Caco-2 (cell line): ENCODE measurements around the gene EPHB2. TPM values are rescaled to one million over a fixed set of nuclear protein-coding genes. Genes with fewer than 3 reads are reported as not detected.
"Not testable (repeated sequence)": the region's sequence is repeated elsewhere in the genome, so short reads cannot be mapped to it uniquely, and the experiment has no call there.

Source experiments
- BruUV-seq: library from RNA; stranded (reverse); fragments of 400-500 nt; replicated peaks from 2 replicates; lab custom pipeline; 2021; lab: Mats Ljungman, UMichigan
- CTCF ChIA-PET: fragments of 300-600 bp; sonication (Branson Sonifier 250); formaldehyde crosslinking; loops from one replicate; lab custom pipeline; 2022; ENCODE audit warnings: antibody characterized with exemption; lab: Charles Lee
- POLR2A ChIA-PET: fragments of 300-600 bp; sonication (Branson Sonifier 250); formaldehyde crosslinking; loops from one replicate; lab custom pipeline; 2022; ENCODE audit warnings: antibody characterized with exemption; lab: Charles Lee
- DNase-seq, 2 experiments: peaks; one replicate each; pipeline versions ENCODE4 v3.0.0 to v3.0.0-alpha.2; 2020 to 2022
- H3K27me3 ChIP-seq: replicated peaks from 2 replicates; pipeline ENCODE4 v1.6.0; 2011; ENCODE audit warnings: low read length; ENCODE audit not compliant: control insufficient read depth, insufficient read depth
- H3K36me3 ChIP-seq: 2 replicates; pipeline ENCODE4 v1.5.1; 2011; ENCODE audit warnings: low read length; ENCODE audit not compliant: control insufficient read depth, insufficient read depth
- H3K4me1 ChIP-seq: fragments of 250-450 bp; sonication (Bioruptor Pico); 2 replicates; pipeline ENCODE4 v1.5.1; 2020; ENCODE audit warnings: mild to moderate bottlenecking
- H3K4me3 ChIP-seq: 2 replicates; pipeline ENCODE4 v1.5.1; 2011; ENCODE audit warnings: low read depth, mild to moderate bottlenecking, control low read depth, low read length
- H3K9me3 ChIP-seq: fragments of 250-450 bp; sonication (Bioruptor Pico); 2 replicates; pipeline ENCODE4 v1.5.1; 2020; ENCODE audit warnings: mild to moderate bottlenecking, moderate library complexity
- H3K27ac Mint-ChIP-seq: one replicate; pipeline ENCODE4 v1.8.0; 2022; ENCODE audit warnings: mixed read lengths; ENCODE audit not compliant: unreplicated experiment
- H3K27me3 Mint-ChIP-seq: one replicate; pipeline ENCODE4 v1.8.0; 2022; ENCODE audit warnings: mixed read lengths; ENCODE audit not compliant: insufficient read depth, unreplicated experiment
- H3K36me3 Mint-ChIP-seq: one replicate; pipeline ENCODE4 v1.8.0; 2022; ENCODE audit warnings: mild to moderate bottlenecking, mixed read lengths; ENCODE audit not compliant: insufficient read depth, unreplicated experiment
- H3K4me1 Mint-ChIP-seq: one replicate; pipeline ENCODE4 v1.8.0; 2022; ENCODE audit warnings: low read depth, mixed read lengths; ENCODE audit not compliant: unreplicated experiment
- H3K4me3 Mint-ChIP-seq: one replicate; pipeline ENCODE4 v1.8.0; 2022; ENCODE audit warnings: mild to moderate bottlenecking, moderate library complexity, mixed read lengths; ENCODE audit not compliant: unreplicated experiment
- H3K9me3 Mint-ChIP-seq: one replicate; pipeline ENCODE4 v1.8.0; 2022; ENCODE audit warnings: mixed read lengths; ENCODE audit not compliant: unreplicated experiment
- intact Hi-C: fragments of 100-400 bp; cut with micrococcal nuclease; formaldehyde crosslinking; loops from one replicate; pipeline ENCODE4 v1.10.0; 2022; ENCODE audit not compliant: unreplicated experiment
- total RNA-seq: library from RNA; stranded (reverse); gene quantifications from 2 replicates; pipeline ENCODE4 v1.2.3, GENCODE V29; 2022
- TF ChIP-seq, protein P1 (sequence below), 2 experiments: fragments of 200-600 bp in 1 of 2; IDR thresholded peaks; 1 replicate in 1 of 2; 2 replicates in 1 of 2; pipeline versions ENCODE4 v1.5.1 to v1.8.0; 2011 to 2022; ENCODE audit warnings: antibody characterized with exemption in 1 of 2, control low read depth in 1 of 2, inconsistent platforms in 1 of 2, low read depth in 1 of 2, low read length in 1 of 2, mild to moderate bottlenecking in 1 of 2, moderate library complexity in 1 of 2; ENCODE audit not compliant: insufficient read depth in 1 of 2, severe bottlenecking in 1 of 2, unreplicated experiment in 1 of 2

Gene EPHB2
- total RNA-seq, 1 experiment from 2014 or later = 30.1 TPM

DNA sequence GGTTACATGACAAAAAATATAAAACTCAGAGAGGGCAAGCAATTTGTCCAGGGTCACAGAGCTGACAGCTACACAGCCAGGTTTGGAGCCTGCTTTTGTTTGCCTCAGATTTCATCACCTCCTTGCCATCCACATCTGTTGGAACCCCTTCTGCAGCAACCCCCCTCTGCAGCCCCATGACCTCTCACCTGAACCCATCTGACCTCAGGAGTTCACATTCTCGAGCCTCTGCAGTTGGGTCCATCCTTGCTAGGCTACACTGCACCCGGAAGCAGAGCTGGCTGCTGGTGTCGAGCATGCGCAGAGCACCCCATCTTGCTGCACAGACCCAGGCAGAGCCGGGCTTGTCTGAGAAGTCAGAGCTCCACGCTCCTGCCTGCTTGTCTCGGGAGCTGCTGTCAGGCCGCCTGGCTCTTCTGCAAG is 47.6 kb upstream of the EPHB2 start:
- TF ChIP-seq, protein P1, sequence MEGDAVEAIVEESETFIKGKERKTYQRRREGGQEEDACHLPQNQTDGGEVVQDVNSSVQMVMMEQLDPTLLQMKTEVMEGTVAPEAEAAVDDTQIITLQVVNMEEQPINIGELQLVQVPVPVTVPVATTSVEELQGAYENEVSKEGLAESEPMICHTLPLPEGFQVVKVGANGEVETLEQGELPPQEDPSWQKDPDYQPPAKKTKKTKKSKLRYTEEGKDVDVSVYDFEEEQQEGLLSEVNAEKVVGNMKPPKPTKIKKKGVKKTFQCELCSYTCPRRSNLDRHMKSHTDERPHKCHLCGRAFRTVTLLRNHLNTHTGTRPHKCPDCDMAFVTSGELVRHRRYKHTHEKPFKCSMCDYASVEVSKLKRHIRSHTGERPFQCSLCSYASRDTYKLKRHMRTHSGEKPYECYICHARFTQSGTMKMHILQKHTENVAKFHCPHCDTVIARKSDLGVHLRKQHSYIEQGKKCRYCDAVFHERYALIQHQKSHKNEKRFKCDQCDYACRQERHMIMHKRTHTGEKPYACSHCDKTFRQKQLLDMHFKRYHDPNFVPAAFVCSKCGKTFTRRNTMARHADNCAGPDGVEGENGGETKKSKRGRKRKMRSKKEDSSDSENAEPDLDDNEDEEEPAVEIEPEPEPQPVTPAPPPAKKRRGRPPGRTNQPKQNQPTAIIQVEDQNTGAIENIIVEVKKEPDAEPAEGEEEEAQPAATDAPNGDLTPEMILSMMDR (IDR thresholded peaks at IDR 0.05; ENCODE audit: insufficient read depth in 1 of 2, low read depth in 1 of 2, low read length in 1 of 2, severe bottlenecking in 1 of 2, unreplicated experiment in 1 of 2) = no peak
- Histone ChIP-seq H3K4me3 (no peak overlapping the region), H3K36me3 (no peaks in the 10 kb centered on the region), H3K27me3 (no peaks in the 10 kb centered on the region), H3K4me1 (no peaks in the 10 kb centered on the region), H3K9me3 (no peaks in the 10 kb centered on the region)
- Mint-ChIP-seq H3K9me3 (no peaks in the 10 kb centered on the region), H3K27me3 (peaks cover 3% of the 10 kb centered on the region), H3K4me1 (no peaks in the 10 kb centered on the region), H3K4me3 (no peak overlapping the region), H3K27ac (no peak overlapping the region), H3K36me3 (no peaks in the 10 kb centered on the region)
- intact Hi-C loops = no loop called here
- ChIA-PET CTCF (no interaction called here), POLR2A (no interaction called here)
- DNase-seq = no peak
- no TSS peak for BruUV-seq

- BruUV-seq = no TSS peak
- no peak overlapping the region for H3K4me3 ChIP-seq
- no peaks in the 10 kb centered on the region for H3K4me1 ChIP-seq
- CTCF ChIA-PET = interaction anchor here (0.7 kb wide), 1 partner anchor 204 kb away, joined by 3 read pairs; no protein-coding TSS in a partner anchor
- H3K9me3 ChIP-seq = no peaks in the 10 kb centered on the region
- peak; percentile 61 to 74 for DNase-seq
- TF ChIP-seq, protein P1 (IDR thresholded peaks at IDR 0.05; ENCODE audit: insufficient read depth in 1 of 2, low read depth in 1 of 2, low read length in 1 of 2, severe bottlenecking in 1 of 2, unreplicated experiment in 1 of 2) = peak; percentile 69 to 82
- H3K27me3 ChIP-seq = no peaks in the 10 kb centered on the region
- H3K36me3 ChIP-seq = no peaks in the 10 kb centered on the region
- no peaks in the 10 kb centered on the region for H3K9me3 Mint-ChIP-seq
- H3K36me3 Mint-ChIP-seq = no peaks in the 10 kb centered on the region
- POLR2A ChIA-PET = no interaction called here
- H3K27ac Mint-ChIP-seq = no peak overlapping the region
- H3K27me3 Mint-ChIP-seq = peaks cover 3% of the 10 kb centered on the region
- intact Hi-C loops = loop anchor here (1.0 kb wide), 2 partner anchors 265 to 299 kb away; no protein-coding TSS in a partner anchor
- no peaks in the 10 kb centered on the region for H3K4me1 Mint-ChIP-seq
- no peak overlapping the region for H3K4me3 Mint-ChIP-seq
Measured at GRCh38 chr1:22665752-22666151, 44.9 kb upstream of the EPHB2 start.

GRCh38 chr1:22666412-22666811 is 44.2 kb upstream of the EPHB2 start:
- H3K27me3 ChIP-seq = no peaks in the 10 kb centered on the region
- DNase-seq = no peak
- no peaks in the 10 kb centered on the region for H3K9me3 ChIP-seq
- H3K36me3 Mint-ChIP-seq = no peaks in the 10 kb centered on the region
- ChIA-PET CTCF (no interaction called here), POLR2A (no interaction called here)
- intact Hi-C loops = no loop called here
- H3K4me1 ChIP-seq = no peaks in the 10 kb centered on the region
- no peak overlapping the region for H3K27ac Mint-ChIP-seq
- no peak overlapping the region for H3K4me3 ChIP-seq
- no peaks in the 10 kb centered on the region for H3K36me3 ChIP-seq
- H3K4me3 Mint-ChIP-seq = no peak overlapping the region
- H3K4me1 Mint-ChIP-seq = no peaks in the 10 kb centered on the region
- no peaks in the 10 kb centered on the region for H3K9me3 Mint-ChIP-seq
- no TSS peak for BruUV-seq
- TF ChIP-seq, protein P1 (IDR thresholded peaks at IDR 0.05; ENCODE audit: insufficient read depth in 1 of 2, low read depth in 1 of 2, low read length in 1 of 2, severe bottlenecking in 1 of 2, unreplicated experiment in 1 of 2) = no peak
- H3K27me3 Mint-ChIP-seq = peaks cover 3% of the 10 kb centered on the region

- BruUV-seq, H3K27me3 Mint-ChIP-seq, H3K4me1 ChIP-seq, H3K4me3 Mint-ChIP-seq, POLR2A ChIA-PET, H3K9me3 ChIP-seq, H3K36me3 Mint-ChIP-seq, H3K36me3 ChIP-seq, intact Hi-C loops, H3K27ac Mint-ChIP-seq, H3K9me3 Mint-ChIP-seq, H3K4me3 ChIP-seq, CTCF ChIA-PET, DNase-seq, H3K4me1 Mint-ChIP-seq, H3K27me3 ChIP-seq: not testable (repeated sequence)
Measured at GRCh38 chr1:22668840-22669239, 41.8 kb upstream of the EPHB2 start.
